ENCODE data around the gene MOGAT1. TPM values are rescaled to one million over a fixed set of nuclear protein-coding genes. Genes with fewer than 3 reads are reported as not detected.
A peak's percentile ranks its signal among the peaks of the same experiment; 100 is the strongest.

Gene MOGAT1
- total and polyA plus RNA-seq, 4 donors = 0.30 to 5.5 (median 5.1) TPM; not detected in 1

GRCh38 chr2:222673883-222674282, 2.4 kb downstream of the MOGAT1 start (continued):
- TF ChIP-seq HNF4G (IDR thresholded peaks at IDR 0.05) (no peak), EGR1 (IDR thresholded peaks at IDR 0.05; ENCODE audit: low read depth in 2 of 2) (no peak), RXRA (IDR thresholded peaks at IDR 0.05) (no peak), GABPA (IDR thresholded peaks at IDR 0.05 in 1 of 2, conservative IDR thresholded peaks at IDR 0.05 in 1 of 2) (no peak), CTCF (IDR thresholded peaks at IDR 0.05; ENCODE audit: low read depth, low read length, missing input control) (no peak)

GRCh38 chr2:222677981-222678380, 6.5 kb downstream of the MOGAT1 start:
- H3K27ac ChIP-seq (ENCODE audit: low read depth in 1 of 2, low read length in 2 of 2) = no peak overlapping the region
- H3K4me1 ChIP-seq (ENCODE audit: control insufficient read depth in 4 of 4, insufficient read depth in 4 of 4, low read length in 3 of 4) = peaks cover 0 to 23% (median 3%) of the 10 kb centered on the region in 4 donors
- TF ChIP-seq HNF4G (IDR thresholded peaks at IDR 0.05) (no peak), YY1 (IDR thresholded peaks at IDR 0.05) (no peak), FOXA2 (IDR thresholded peaks at IDR 0.05) (no peak), TAF1 (conservative IDR thresholded peaks at IDR 0.05) (no peak)
- H3K36me3 ChIP-seq (ENCODE audit: control insufficient read depth in 4 of 4, insufficient read depth in 3 of 4, low read depth in 1 of 4, low read length in 3 of 4) = peaks cover 0 to 2% (median 0%) of the 10 kb centered on the region in 4 donors
- H3K9me3 ChIP-seq (ENCODE audit: control insufficient read depth in 4 of 4, low read length in 3 of 4) = no peaks in the 10 kb centered on the region
- no peak overlapping the region for H3K9ac ChIP-seq (ENCODE audit: low read depth in 1 of 2, low read length in 2 of 2)
- no peak overlapping the region for H3K4me3 ChIP-seq (ENCODE audit: low read depth in 1 of 3, low read length in 3 of 3)
- no peak for DNase-seq (ENCODE audit: low spot score)
- H3K27me3 ChIP-seq (ENCODE audit: control insufficient read depth in 4 of 4, insufficient read depth in 4 of 4, low read length in 3 of 4) = no peaks in the 10 kb centered on the region
- 85% methylated on average over 3 of the region's 3 CpGs for WGBS

- Histone ChIP-seq H3K27me3 (ENCODE audit: control insufficient read depth in 4 of 4, insufficient read depth in 4 of 4, low read length in 3 of 4) (no peaks in the 10 kb centered on the region), H3K27ac (ENCODE audit: low read depth in 1 of 2, low read length in 2 of 2) (no peak overlapping the region), H3K9ac (ENCODE audit: low read depth in 1 of 2, low read length in 2 of 2) (no peak overlapping the region), H3K36me3 (ENCODE audit: control insufficient read depth in 4 of 4, insufficient read depth in 3 of 4, low read depth in 1 of 4, low read length in 3 of 4) (peaks cover 0 to 6% (median 0%) of the 10 kb centered on the region in 4 donors), H3K4me3 (ENCODE audit: low read depth in 1 of 3, low read length in 3 of 3) (no peak overlapping the region), H3K9me3 (ENCODE audit: control insufficient read depth in 4 of 4, low read length in 3 of 4) (no peaks in the 10 kb centered on the region), H3K4me1 (ENCODE audit: control insufficient read depth in 4 of 4, insufficient read depth in 4 of 4, low read length in 3 of 4) (peaks cover 0 to 8% (median 5%) of the 10 kb centered on the region in 4 donors)
- DNase-seq (ENCODE audit: low spot score) = no peak
- WGBS = 39% methylated on average over 3 of the region's 3 CpGs
- peak; percentile 26 for TF ChIP-seq SP1 (IDR thresholded peaks at IDR 0.05)
- TF ChIP-seq HNF4G (IDR thresholded peaks at IDR 0.05) = no peak
- TF ChIP-seq REST (IDR thresholded peaks at IDR 0.05) = no peak
- TF ChIP-seq ATF3 (IDR thresholded peaks at IDR 0.05) = no peak
- peak in 1 of 2 donors; percentile 52 for TF ChIP-seq RXRA (IDR thresholded peaks at IDR 0.05)
- peak; percentile 40 to 58 for TF ChIP-seq HNF4A (conservative IDR thresholded peaks at IDR 0.05)
Measured at GRCh38 chr2:222683805-222684204, 12.3 kb downstream of the MOGAT1 start.

Measured in liver (tissue), 9 donors.